ENCODE results near the gene PCDH7. TPM values are rescaled to one million over a fixed set of nuclear protein-coding genes. Genes with fewer than 3 reads are reported as not detected.

The PCDH7 gene
- total RNA-seq, 2 donors from 2014 or later = 90.8 to 102 TPM

DNA sequence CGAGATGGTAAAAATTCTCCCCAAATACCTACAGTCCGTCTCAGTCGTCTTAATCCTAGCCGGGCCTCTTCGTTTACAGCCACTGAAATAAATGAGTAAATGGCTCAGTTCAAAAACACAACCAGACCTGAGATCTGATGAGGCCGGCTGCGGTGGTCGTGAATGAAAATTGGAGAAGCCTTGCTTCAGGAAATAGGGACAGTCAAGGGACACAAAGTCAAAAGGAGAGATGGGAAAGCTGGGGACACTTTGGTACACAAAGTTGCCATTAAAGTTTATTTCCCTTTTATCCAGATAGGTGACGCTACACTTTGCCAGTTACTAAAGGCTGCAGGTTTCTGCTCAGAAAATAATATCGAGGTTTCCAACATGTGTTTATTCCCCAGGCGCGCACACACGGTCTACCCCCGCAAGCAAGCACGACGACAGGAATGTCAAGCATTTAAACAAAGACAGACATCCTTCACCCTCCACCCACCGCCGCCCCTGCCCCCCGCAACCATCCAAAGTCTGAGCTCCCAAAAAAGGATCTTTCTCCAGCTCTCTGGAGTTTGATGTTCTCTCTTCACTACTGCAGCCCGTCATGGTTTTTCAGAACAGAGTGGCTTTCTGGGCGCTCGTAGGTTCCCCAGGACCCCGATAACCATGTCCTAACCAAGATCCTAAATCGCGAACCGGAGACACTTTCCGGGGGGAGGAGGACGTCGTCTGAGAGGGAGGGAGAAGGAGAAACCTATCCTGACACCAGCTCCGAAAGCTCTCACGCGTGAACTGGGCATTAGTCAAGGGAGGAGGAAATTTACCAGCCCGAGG, 1.3 kb upstream of the PCDH7 start:
- peaks cover 41% of the 10 kb centered on the region for H3K27me3 Mint-ChIP-seq (ENCODE audit: insufficient read depth)
- peaks cover 3% of the 10 kb centered on the region for H3K4me1 ChIP-seq (ENCODE audit: control insufficient read depth, insufficient read depth, low read length)
- 0 to 2% methylated on average over 8 to 33 of the region's 33 CpGs for WGBS, 2 experiments (ENCODE audit: insufficient coverage in 1 of 2, insufficient read length in 1 of 2)
- DNase-seq = peak; percentile 53
- peaks cover 7% of the 10 kb centered on the region for H3K36me3 ChIP-seq (ENCODE audit: control insufficient read depth, insufficient read depth, low read length)
- H3K9me3 Mint-ChIP-seq = no peaks in the 10 kb centered on the region
- H3K4me3 Mint-ChIP-seq = peak overlapping the region; percentile 94
- peak overlapping the region; percentile 89 for H3K27ac ChIP-seq (ENCODE audit: low read depth, low read length)
- H3K4me3 ChIP-seq (ENCODE audit: low read length) = peak overlapping the region; percentile 96
- H3K36me3 Mint-ChIP-seq (ENCODE audit: low read depth) = peaks cover 17% of the 10 kb centered on the region
- peak overlapping the region; percentile 66 for H3K9ac ChIP-seq (ENCODE audit: extremely low read depth, low read length, poor library complexity, severe bottlenecking)
- H3K27ac Mint-ChIP-seq = peak overlapping the region; percentile 92
- no peaks in the 10 kb centered on the region for H3K27me3 ChIP-seq (ENCODE audit: control insufficient read depth, insufficient read depth, low read length, poor library complexity, severe bottlenecking)
- TF ChIP-seq, protein P1, sequence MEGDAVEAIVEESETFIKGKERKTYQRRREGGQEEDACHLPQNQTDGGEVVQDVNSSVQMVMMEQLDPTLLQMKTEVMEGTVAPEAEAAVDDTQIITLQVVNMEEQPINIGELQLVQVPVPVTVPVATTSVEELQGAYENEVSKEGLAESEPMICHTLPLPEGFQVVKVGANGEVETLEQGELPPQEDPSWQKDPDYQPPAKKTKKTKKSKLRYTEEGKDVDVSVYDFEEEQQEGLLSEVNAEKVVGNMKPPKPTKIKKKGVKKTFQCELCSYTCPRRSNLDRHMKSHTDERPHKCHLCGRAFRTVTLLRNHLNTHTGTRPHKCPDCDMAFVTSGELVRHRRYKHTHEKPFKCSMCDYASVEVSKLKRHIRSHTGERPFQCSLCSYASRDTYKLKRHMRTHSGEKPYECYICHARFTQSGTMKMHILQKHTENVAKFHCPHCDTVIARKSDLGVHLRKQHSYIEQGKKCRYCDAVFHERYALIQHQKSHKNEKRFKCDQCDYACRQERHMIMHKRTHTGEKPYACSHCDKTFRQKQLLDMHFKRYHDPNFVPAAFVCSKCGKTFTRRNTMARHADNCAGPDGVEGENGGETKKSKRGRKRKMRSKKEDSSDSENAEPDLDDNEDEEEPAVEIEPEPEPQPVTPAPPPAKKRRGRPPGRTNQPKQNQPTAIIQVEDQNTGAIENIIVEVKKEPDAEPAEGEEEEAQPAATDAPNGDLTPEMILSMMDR (conservative IDR thresholded peaks at IDR 0.05) = no peak
- H3K9me3 ChIP-seq (ENCODE audit: control insufficient read depth, low read length) = no peaks in the 10 kb centered on the region
- peaks cover 20% of the 10 kb centered on the region for H3K4me1 Mint-ChIP-seq

DNA sequence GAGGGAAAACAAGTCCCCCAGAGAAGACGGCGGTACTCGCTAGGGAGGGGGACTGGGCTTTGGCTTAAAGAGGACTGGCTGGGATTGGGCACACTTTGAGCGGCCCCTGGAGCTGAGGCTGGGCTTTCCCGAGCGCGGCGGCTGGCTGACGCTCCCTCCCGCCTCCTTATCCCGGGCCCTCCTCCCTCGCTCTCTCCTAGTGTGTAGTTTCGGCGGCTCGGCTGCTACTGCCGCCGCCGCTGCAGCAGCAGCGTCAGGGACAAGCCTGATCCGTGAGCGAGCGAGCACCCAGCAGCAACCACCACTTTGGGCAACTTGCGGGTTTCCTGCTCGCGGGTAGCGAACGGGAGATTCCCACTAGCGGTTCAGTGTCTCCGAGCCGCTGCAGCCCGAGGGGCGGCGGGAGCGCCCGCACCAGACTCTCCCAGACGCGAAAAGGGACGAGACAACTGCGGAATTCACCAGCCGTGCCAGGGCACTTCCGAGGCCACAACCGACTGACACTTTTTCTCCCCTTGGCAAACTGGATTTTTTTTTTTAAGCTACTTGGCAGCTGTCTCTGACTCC, 632 bp upstream of the PCDH7 start:
- 0% methylated on average over 28 to 42 of the region's 42 CpGs for WGBS, 2 experiments (ENCODE audit: insufficient coverage in 1 of 2, insufficient read length in 1 of 2)

DNA sequence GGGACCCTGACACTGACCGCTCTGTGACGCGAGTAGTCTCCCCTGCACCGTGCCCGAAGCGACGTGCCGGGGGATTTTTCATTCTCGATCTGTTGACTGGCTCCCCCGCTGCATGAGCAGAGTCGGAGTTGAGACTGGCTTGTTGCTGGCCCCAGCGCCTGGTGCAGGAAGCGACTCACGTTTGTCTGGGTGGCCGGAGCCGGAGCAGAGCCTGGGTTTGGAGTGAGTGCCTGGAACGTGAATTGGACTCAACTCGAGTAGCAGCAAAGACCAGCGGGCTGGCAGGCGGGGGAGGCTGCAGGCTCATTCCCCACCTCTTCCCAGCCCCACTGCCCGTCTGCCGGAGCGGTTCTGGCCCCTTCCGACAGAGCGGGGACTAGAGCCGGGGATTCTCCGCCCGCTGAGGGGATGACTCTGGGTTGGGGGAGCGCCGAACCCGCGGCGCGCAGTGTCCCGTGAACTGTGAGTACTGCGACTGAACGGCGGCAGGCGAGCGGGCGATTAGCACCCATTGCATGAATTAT, 554 bp downstream of the PCDH7 start:
- no peak for DNase-seq
- Histone ChIP-seq H3K36me3 (ENCODE audit: control insufficient read depth, insufficient read depth, low read length) (peaks cover 15% of the 10 kb centered on the region), H3K4me1 (ENCODE audit: control insufficient read depth, insufficient read depth, low read length) (no peaks in the 10 kb centered on the region), H3K27ac (ENCODE audit: low read depth, low read length) (no peak overlapping the region), H3K4me3 (ENCODE audit: low read length) (peak overlapping the region; percentile 96), H3K27me3 (ENCODE audit: control insufficient read depth, insufficient read depth, low read length, poor library complexity, severe bottlenecking) (no peaks in the 10 kb centered on the region), H3K9ac (ENCODE audit: extremely low read depth, low read length, poor library complexity, severe bottlenecking) (peak overlapping the region; percentile 66), H3K9me3 (ENCODE audit: control insufficient read depth, low read length) (no peaks in the 10 kb centered on the region)
- H3K4me3 Mint-ChIP-seq = peak overlapping the region; percentile 94
- TF ChIP-seq, protein P1 (conservative IDR thresholded peaks at IDR 0.05) = no peak
- peak overlapping the region; percentile 92 for H3K27ac Mint-ChIP-seq
- WGBS, 2 experiments (ENCODE audit: insufficient coverage in 1 of 2, insufficient read length in 1 of 2) = 0 to 1% methylated on average over 31 to 41 of the region's 41 CpGs
- H3K27me3 Mint-ChIP-seq (ENCODE audit: insufficient read depth) = peaks cover 47% of the 10 kb centered on the region
- H3K36me3 Mint-ChIP-seq (ENCODE audit: low read depth) = peaks cover 26% of the 10 kb centered on the region
- no peaks in the 10 kb centered on the region for H3K9me3 Mint-ChIP-seq
- H3K4me1 Mint-ChIP-seq = peaks cover 25% of the 10 kb centered on the region

More for the DNA sequence above, 632 bp upstream of the PCDH7 start:
- Histone ChIP-seq H3K27me3 (ENCODE audit: control insufficient read depth, insufficient read depth, low read length, poor library complexity, severe bottlenecking) (no peaks in the 10 kb centered on the region), H3K9ac (ENCODE audit: extremely low read depth, low read length, poor library complexity, severe bottlenecking) (peak overlapping the region; percentile 66), H3K27ac (ENCODE audit: low read depth, low read length) (peak overlapping the region; percentile 10), H3K36me3 (ENCODE audit: control insufficient read depth, insufficient read depth, low read length) (peaks cover 12% of the 10 kb centered on the region), H3K9me3 (ENCODE audit: control insufficient read depth, low read length) (no peaks in the 10 kb centered on the region), H3K4me1 (ENCODE audit: control insufficient read depth, insufficient read depth, low read length) (no peaks in the 10 kb centered on the region), H3K4me3 (ENCODE audit: low read length) (peak overlapping the region; percentile 96)
- Mint-ChIP-seq H3K4me1 (peaks cover 25% of the 10 kb centered on the region), H3K36me3 (ENCODE audit: low read depth) (peaks cover 24% of the 10 kb centered on the region), H3K9me3 (no peaks in the 10 kb centered on the region), H3K27me3 (ENCODE audit: insufficient read depth) (peaks cover 47% of the 10 kb centered on the region), H3K27ac (peak overlapping the region; percentile 92), H3K4me3 (peak overlapping the region; percentile 94)
- peak; percentile 92 for DNase-seq
- TF ChIP-seq, protein P1 (conservative IDR thresholded peaks at IDR 0.05) = no peak
